Neural cell (in vitro differentiated cells): ENCODE measurements around the gene CACNA2D1. TPM values are rescaled to one million over a fixed set of nuclear protein-coding genes. Genes with fewer than 3 reads are reported as not detected.

ENCODE experiments used
- H2AFZ ChIP-seq: fragments of 200-600, 300-800 bp; sonication (generic), shearing (Covaris generic); 2 replicates; pipeline ENCODE4 v1.6.0; 2014; ENCODE audit warnings: low read depth, mild to moderate bottlenecking, antibody characterized with exemption, low read length, moderate library complexity
- H3F3A ChIP-seq: fragments of 200-600 bp; shearing (Covaris generic); 2 replicates; pipeline ENCODE4 v1.6.1; 2016; ENCODE audit warnings: mild to moderate bottlenecking, moderate library complexity, mixed read lengths, antibody characterized with exemption, low read length; ENCODE audit not compliant: insufficient read depth, poor library complexity, severe bottlenecking
- H3K27ac ChIP-seq: fragments of 200-600, 300-800 bp; sonication (generic), shearing (Covaris generic); 2 replicates; pipeline ENCODE4 v1.5.1; 2014; ENCODE audit warnings: mild to moderate bottlenecking, low read length, moderate library complexity
- H3K27me3 ChIP-seq: fragments of 300-800, 200-600 bp; sonication (generic), shearing (Covaris generic); 2 replicates; pipeline ENCODE4 v1.6.0; 2014; ENCODE audit warnings: mild to moderate bottlenecking, low read depth, low read length, moderate library complexity; ENCODE audit not compliant: insufficient read depth
- H3K36me3 ChIP-seq: fragments of 300-800, 200-600 bp; sonication (generic), shearing (Covaris generic); 2 replicates; pipeline ENCODE4 v1.5.1; 2014; ENCODE audit warnings: mild to moderate bottlenecking, antibody characterized with exemption, low read length, moderate library complexity; ENCODE audit not compliant: insufficient read depth
- H3K4me2 ChIP-seq: fragments of 300-800, 200-600 bp; sonication (generic), shearing (Covaris generic); 2 replicates; pipeline ENCODE4 v1.6.0; 2014; ENCODE audit warnings: mild to moderate bottlenecking, low read length
- H3K4me3 ChIP-seq: fragments of 300-800, 200-600 bp; sonication (generic), shearing (Covaris generic); 2 replicates; pipeline ENCODE4 v1.5.1; 2014; ENCODE audit warnings: mild to moderate bottlenecking, low read length, moderate library complexity
- H3K79me2 ChIP-seq: fragments of 200-600 bp; shearing (Covaris generic); replicated peaks from 2 replicates; pipeline ENCODE4 v1.6.0; 2014; ENCODE audit warnings: mild to moderate bottlenecking, low read length, moderate library complexity; ENCODE audit not compliant: insufficient read depth
- H3K9ac ChIP-seq: fragments of 300-800, 200-600 bp; sonication (generic), shearing (Covaris generic); 2 replicates; pipeline ENCODE4 v1.6.1; 2016; ENCODE audit warnings: mild to moderate bottlenecking, low read length, mixed read lengths
- H3K9me2 ChIP-seq: fragments of 200-600 bp; shearing (Covaris generic); 2 replicates; pipeline ENCODE4 v1.6.1; 2016; ENCODE audit warnings: mild to moderate bottlenecking, low read length, mixed read lengths; ENCODE audit not compliant: insufficient read depth
- H3K9me3 ChIP-seq: fragments of 200-600, 300-800 bp; sonication (generic), shearing (Covaris generic); 2 replicates; pipeline ENCODE4 v1.6.1; 2016; ENCODE audit warnings: mild to moderate bottlenecking, mixed run types, low read length, moderate library complexity, mixed read lengths
- H4K20me1 ChIP-seq: fragments of 200-600 bp; shearing (Covaris generic); 2 replicates; pipeline ENCODE4 v1.6.1; 2016; ENCODE audit warnings: mild to moderate bottlenecking, mixed run types; ENCODE audit not compliant: insufficient read depth
- CTCF ChIP-seq: fragments of 450-650 bp; IDR thresholded peaks from 2 replicates; pipeline ENCODE4 v1.5.1; 2014; ENCODE audit warnings: antibody characterized with exemption, mild to moderate bottlenecking, moderate library complexity; ENCODE audit not compliant: poor library complexity, severe bottlenecking
- EP300 ChIP-seq: fragments of 450-650 bp; conservative IDR thresholded peaks from 2 replicates; pipeline ENCODE4 v1.6.1; 2014; ENCODE audit warnings: antibody characterized with exemption, mild to moderate bottlenecking, moderate library complexity; ENCODE audit not compliant: poor library complexity, severe bottlenecking
- EZH2 ChIP-seq: fragments of 200-600, 300-800 bp; shearing (Covaris generic), sonication (generic); IDR thresholded peaks from 2 replicates; pipeline ENCODE4 v1.6.1; 2014; ENCODE audit warnings: antibody characterized with exemption, low read length, borderline replicate concordance, mild to moderate bottlenecking; ENCODE audit not compliant: insufficient read depth, poor library complexity, severe bottlenecking
- MXI1 ChIP-seq: fragments of 450-650 bp; conservative IDR thresholded peaks from 2 replicates; pipeline ENCODE4 v1.6.1; 2014; ENCODE audit warnings: antibody characterized with exemption, mild to moderate bottlenecking; ENCODE audit not compliant: poor library complexity, severe bottlenecking
- POLR2AphosphoS5 ChIP-seq: IDR thresholded peaks from 2 replicates; pipeline ENCODE4 v1.6.1; 2012
- RAD21 ChIP-seq: fragments of 450-650 bp; conservative IDR thresholded peaks from 2 replicates; pipeline ENCODE4 v1.6.1; 2014; ENCODE audit warnings: antibody characterized with exemption, mild to moderate bottlenecking, moderate library complexity
- REST ChIP-seq: IDR thresholded peaks from 2 replicates; pipeline ENCODE4 v1.6.1; 2012; ENCODE audit warnings: borderline replicate concordance
- SMC3 ChIP-seq: fragments of 450-650 bp; conservative IDR thresholded peaks from 2 replicates; pipeline ENCODE4 v1.6.1; 2014; ENCODE audit warnings: antibody characterized with exemption, mild to moderate bottlenecking, moderate library complexity; ENCODE audit not compliant: poor library complexity
- TAF1 ChIP-seq: IDR thresholded peaks from 2 replicates; pipeline ENCODE4 v1.6.1; 2012; ENCODE audit warnings: low read depth
- polyA plus RNA-seq: library from polyadenylated mRNA; depleted of rRNA; stranded (reverse); fragments of >200 nt; gene quantifications from 2 replicates; pipeline ENCODE4 v1.2.3, GENCODE V29; 2014

CACNA2D1 gene
- polyA plus RNA-seq, 1 donor from 2014 or later = 7.0 TPM

GRCh38 chr7:82405301-82405700 lies 38.3 kb downstream of the CACNA2D1 start:
- no peaks in the 10 kb centered on the region for H3K9me3 ChIP-seq
- no peaks in the 10 kb centered on the region for H3K79me2 ChIP-seq
- H3K9me2 ChIP-seq = no peaks in the 10 kb centered on the region
- no peaks in the 10 kb centered on the region for H4K20me1 ChIP-seq
- no peak overlapping the region for H3K4me3 ChIP-seq
- no peaks in the 10 kb centered on the region for H3K36me3 ChIP-seq
- H3F3A ChIP-seq = no peaks in the 10 kb centered on the region
- no peak overlapping the region for H3K4me2 ChIP-seq
- no peak overlapping the region for H3K27ac ChIP-seq
- H2AFZ ChIP-seq = no peak overlapping the region
- TF ChIP-seq EZH2 (no peak), SMC3 (no peak), POLR2AphosphoS5 (no peak), MXI1 (no peak), TAF1 (no peak), RAD21 (no peak), REST (no peak), CTCF (no peak), EP300 (no peak)
- H3K27me3 ChIP-seq = no peaks in the 10 kb centered on the region
- H3K9ac ChIP-seq = no peak overlapping the region

GRCh38 chr7:82404652-82405051 lies 38.9 kb downstream of the CACNA2D1 start:
- no peaks in the 10 kb centered on the region for H4K20me1 ChIP-seq

More at GRCh38 chr7:82404652-82405051, 38.9 kb downstream of the CACNA2D1 start:
- Histone ChIP-seq H3K4me2 (no peak overlapping the region), H3K79me2 (no peaks in the 10 kb centered on the region), H3K36me3 (no peaks in the 10 kb centered on the region), H3K27me3 (no peaks in the 10 kb centered on the region), H3K9me2 (no peaks in the 10 kb centered on the region), H3K9me3 (no peaks in the 10 kb centered on the region), H3F3A (no peaks in the 10 kb centered on the region), H3K27ac (no peak overlapping the region), H3K4me3 (no peak overlapping the region), H3K9ac (no peak overlapping the region), H2AFZ (no peak overlapping the region)
- TF ChIP-seq EP300 = no peak
- no peak for TF ChIP-seq POLR2AphosphoS5
- no peak for TF ChIP-seq CTCF
- TF ChIP-seq RAD21 = no peak
- TF ChIP-seq MXI1 = no peak
- TF ChIP-seq EZH2 = no peak
- TF ChIP-seq REST = no peak
- TF ChIP-seq SMC3 = no peak
- TF ChIP-seq TAF1 = no peak
